AG09319 (cell line): ENCODE measurements around the gene CSRNP3.

ENCODE experiments used
- DNase-seq: peaks from one replicate; pipeline ENCODE4 v3.0.0-alpha.2; 2010; ENCODE audit warnings: low read depth; ENCODE audit errors: extremely low read depth
- TF ChIP-seq, protein P1 (sequence below): IDR thresholded peaks from 2 replicates; pipeline ENCODE4 v1.5.1; 2011; ENCODE audit warnings: low read depth, mild to moderate bottlenecking, inconsistent platforms, low read length, moderate library complexity

Gene CSRNP3

DNA sequence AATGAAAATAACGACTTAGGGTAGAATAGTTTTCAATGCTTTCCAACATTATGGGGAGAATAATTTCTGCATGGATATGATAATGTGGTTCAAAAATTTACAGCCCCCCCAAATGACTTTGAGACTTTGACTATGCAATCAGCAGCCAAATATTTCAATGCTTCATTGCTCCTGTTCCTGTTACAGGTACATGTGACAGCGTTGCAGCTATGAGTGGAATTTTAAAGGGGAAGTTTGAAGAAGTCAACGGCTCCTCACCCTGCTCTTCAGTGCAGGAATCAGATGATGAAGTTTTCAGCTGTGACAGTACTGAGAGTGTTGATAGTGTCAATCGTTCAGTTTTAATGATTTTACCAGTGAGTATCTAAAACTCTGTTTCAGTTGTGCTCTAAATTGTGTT lies 25.1 kb downstream of the CSRNP3 start:
- TF ChIP-seq, protein P1, sequence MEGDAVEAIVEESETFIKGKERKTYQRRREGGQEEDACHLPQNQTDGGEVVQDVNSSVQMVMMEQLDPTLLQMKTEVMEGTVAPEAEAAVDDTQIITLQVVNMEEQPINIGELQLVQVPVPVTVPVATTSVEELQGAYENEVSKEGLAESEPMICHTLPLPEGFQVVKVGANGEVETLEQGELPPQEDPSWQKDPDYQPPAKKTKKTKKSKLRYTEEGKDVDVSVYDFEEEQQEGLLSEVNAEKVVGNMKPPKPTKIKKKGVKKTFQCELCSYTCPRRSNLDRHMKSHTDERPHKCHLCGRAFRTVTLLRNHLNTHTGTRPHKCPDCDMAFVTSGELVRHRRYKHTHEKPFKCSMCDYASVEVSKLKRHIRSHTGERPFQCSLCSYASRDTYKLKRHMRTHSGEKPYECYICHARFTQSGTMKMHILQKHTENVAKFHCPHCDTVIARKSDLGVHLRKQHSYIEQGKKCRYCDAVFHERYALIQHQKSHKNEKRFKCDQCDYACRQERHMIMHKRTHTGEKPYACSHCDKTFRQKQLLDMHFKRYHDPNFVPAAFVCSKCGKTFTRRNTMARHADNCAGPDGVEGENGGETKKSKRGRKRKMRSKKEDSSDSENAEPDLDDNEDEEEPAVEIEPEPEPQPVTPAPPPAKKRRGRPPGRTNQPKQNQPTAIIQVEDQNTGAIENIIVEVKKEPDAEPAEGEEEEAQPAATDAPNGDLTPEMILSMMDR = no peak
- DNase-seq = no peak

DNA sequence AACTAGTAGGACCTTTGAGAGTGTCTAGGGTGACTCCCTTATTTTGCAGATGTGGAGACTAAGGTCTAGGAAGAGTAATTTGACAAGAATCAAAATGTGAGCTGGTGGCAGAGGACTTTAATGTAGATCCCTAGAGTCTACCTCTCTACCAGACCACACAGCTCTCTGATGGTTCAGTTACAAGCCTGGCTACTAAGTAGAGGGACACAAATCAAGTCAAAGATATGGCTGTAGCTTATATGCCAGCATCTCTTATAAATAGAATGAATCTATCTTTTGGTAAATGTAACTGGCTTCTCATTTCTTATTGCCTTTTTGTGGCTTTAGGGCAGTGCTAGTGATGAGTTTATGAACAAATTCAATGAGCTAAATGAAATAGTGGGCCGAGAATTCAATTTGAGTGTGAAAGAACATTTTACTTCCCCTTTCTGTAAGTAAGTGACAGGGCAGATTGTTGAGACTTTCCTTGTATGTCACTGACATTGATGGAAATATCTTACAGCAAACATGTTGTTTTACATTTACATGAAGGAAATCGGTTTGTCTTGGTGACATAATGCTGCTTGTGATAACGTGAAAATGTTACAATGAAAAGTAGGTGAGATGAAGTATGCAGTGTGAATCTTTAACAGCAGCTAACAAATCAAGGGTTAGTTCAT lies 28.3 kb downstream of the CSRNP3 start:
- TF ChIP-seq, protein P1 = no peak
- no peak for DNase-seq

DNA sequence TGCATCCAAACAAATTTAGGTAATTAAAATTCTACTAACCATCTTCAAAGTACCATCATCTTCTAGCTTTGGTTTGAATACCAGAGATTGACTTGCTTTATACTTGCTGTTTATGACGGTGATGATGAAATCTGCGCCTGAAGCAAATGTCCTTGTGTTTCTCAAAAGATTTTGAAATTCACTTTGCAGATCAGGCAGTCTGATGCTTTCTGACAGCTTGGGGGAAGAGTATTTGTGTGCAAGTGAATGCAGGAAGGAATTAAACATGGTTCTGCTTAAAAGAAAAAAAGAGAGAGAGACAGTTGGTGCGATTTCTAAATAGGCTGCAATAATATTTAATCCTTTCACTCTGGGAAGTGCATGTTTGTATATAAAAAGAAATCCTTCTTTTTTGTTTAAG lies 29.6 kb downstream of the CSRNP3 start:
- TF ChIP-seq, protein P1 = no peak
- no peak for DNase-seq

DNA sequence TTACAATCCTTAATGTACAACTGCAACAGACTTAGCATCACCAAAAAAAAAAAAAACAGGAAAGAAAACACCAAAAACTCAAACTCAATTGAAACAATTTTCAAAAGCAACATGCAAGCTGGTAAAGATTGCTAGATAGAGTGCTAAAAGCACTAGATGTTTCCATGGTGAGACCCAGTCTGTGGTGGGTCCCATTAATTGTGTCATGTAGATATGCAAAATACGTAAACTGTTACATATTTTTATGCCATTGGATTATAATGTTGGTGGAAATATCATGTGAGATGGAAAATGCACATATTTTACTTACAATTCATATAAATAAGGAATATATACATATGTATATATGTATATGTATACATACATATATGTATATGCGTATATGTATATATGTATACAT lies 30.5 kb downstream of the CSRNP3 start:
- DNase-seq = no peak
- TF ChIP-seq, protein P1 = no peak

DNA sequence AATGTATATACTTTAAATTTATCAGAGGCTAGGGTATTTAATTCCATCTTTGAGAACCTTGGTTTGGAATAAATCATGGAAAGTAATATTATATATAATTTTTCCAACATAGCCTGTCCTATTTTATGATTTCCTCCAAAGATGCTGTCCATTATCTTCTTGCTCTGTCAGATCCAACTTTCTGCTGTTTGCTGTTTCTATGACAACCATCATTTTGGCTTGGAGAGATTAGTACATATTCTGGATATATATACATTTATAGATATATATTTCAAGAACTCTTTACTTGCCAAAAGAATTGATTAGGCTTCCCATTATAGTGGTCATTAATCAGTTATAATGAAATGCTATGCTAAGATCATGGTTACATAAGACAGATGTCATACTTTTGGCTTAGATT lies 31.3 kb downstream of the CSRNP3 start:
- DNase-seq = no peak
- TF ChIP-seq, protein P1 = no peak

DNA sequence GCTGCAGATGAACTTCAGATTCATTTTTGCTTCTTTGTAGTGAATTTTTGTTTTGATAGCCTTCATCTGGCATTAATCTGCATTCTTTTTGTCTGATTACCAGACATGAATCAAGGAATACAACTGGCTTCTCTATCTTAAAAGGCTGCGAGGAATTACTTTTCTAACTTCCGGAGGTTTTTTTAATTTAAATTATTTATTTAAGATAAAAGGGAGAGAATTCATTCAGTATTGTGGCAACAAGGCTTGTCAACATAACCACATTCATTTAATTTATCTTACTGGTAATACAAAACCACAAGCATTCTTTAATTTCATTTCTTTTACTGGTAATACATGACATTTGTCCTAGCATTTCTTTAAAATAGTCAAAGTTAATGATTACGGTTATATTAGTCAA lies 36.0 kb downstream of the CSRNP3 start:
- TF ChIP-seq, protein P1 = no peak
- no peak for DNase-seq

DNA sequence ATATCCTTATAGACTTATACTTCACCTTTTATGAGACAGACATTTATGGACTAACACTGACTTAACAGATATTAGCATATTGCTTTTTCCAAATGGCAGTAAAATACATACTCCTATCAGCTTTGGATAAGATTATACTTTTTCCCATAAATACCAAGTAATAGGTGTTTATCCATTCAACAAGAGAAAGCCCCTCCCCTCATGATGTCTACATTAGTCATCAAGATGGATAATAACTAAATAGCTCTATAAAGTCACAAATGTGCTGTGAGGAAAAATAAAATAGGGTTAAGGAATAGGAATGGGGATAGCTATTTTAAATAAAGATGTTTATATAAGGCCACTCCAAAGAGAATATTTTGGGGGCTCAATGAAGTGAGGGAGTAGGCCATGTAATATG lies 39.4 kb downstream of the CSRNP3 start:
- TF ChIP-seq, protein P1 = no peak
- DNase-seq = no peak
